ENCODE data around the gene TTC7B.

TTC7B gene

GRCh38 chr14:90815572-90815821 is 733 bp downstream of the TTC7B start:
- Mint-ChIP-seq H3K27me3 (ENCODE audit: low read depth, poor library complexity) (peaks cover 11% of the 10 kb centered on the region), H3K4me3 (peak overlapping the region; percentile 92), H3K27ac (no peak overlapping the region), H3K4me1 (peaks cover 44% of the 10 kb centered on the region), H3K9me3 (no peaks in the 10 kb centered on the region), H3K36me3 (ENCODE audit: low read depth) (no peaks in the 10 kb centered on the region)
- TF ChIP-seq CTCF (IDR thresholded peaks at IDR 0.05) = no peak
- DNase-seq = no peak

GRCh38 chr14:90814806-90815571 is 1.2 kb downstream of the TTC7B start:
- H3K27ac Mint-ChIP-seq = no peak overlapping the region
- no peak for TF ChIP-seq CTCF (IDR thresholded peaks at IDR 0.05)

GRCh38 chr14:90813442-90813841 is 2.8 kb downstream of the TTC7B start:
- H3K4me3 Mint-ChIP-seq = no peak overlapping the region
- H3K27me3 Mint-ChIP-seq (ENCODE audit: low read depth, poor library complexity) = peaks cover 11% of the 10 kb centered on the region
- no peak for TF ChIP-seq CTCF (IDR thresholded peaks at IDR 0.05)
- H3K9me3 Mint-ChIP-seq = no peaks in the 10 kb centered on the region
- H3K27ac Mint-ChIP-seq = no peak overlapping the region
- H3K4me1 Mint-ChIP-seq = peaks cover 46% of the 10 kb centered on the region
- H3K36me3 Mint-ChIP-seq (ENCODE audit: low read depth) = no peaks in the 10 kb centered on the region
- no peak for DNase-seq

More at GRCh38 chr14:90814806-90815571, 1.2 kb downstream of the TTC7B start:
- Mint-ChIP-seq H3K4me3 (peak overlapping the region; percentile 92), H3K36me3 (ENCODE audit: low read depth) (no peaks in the 10 kb centered on the region), H3K4me1 (peaks cover 46% of the 10 kb centered on the region), H3K27me3 (ENCODE audit: low read depth, poor library complexity) (peaks cover 11% of the 10 kb centered on the region), H3K9me3 (no peaks in the 10 kb centered on the region)
- DNase-seq = no peak

GRCh38 chr14:90812109-90812508 is 4.1 kb downstream of the TTC7B start:
- no peak for TF ChIP-seq CTCF (IDR thresholded peaks at IDR 0.05)
- H3K9me3 Mint-ChIP-seq = no peaks in the 10 kb centered on the region
- H3K36me3 Mint-ChIP-seq (ENCODE audit: low read depth) = no peaks in the 10 kb centered on the region
- peaks cover 58% of the 10 kb centered on the region for H3K4me1 Mint-ChIP-seq
- no peak for DNase-seq
- peak overlapping the region; percentile 89 for H3K27ac Mint-ChIP-seq
- H3K4me3 Mint-ChIP-seq = no peak overlapping the region
- H3K27me3 Mint-ChIP-seq (ENCODE audit: low read depth, poor library complexity) = peaks cover 8% of the 10 kb centered on the region

- Mint-ChIP-seq H3K27ac (peak overlapping the region; percentile 89), H3K9me3 (no peaks in the 10 kb centered on the region), H3K27me3 (ENCODE audit: low read depth, poor library complexity) (peaks cover 6% of the 10 kb centered on the region), H3K4me3 (no peak overlapping the region), H3K4me1 (peaks cover 62% of the 10 kb centered on the region), H3K36me3 (ENCODE audit: low read depth) (no peaks in the 10 kb centered on the region)
- no peak for TF ChIP-seq CTCF (IDR thresholded peaks at IDR 0.05)
- no peak for DNase-seq
Observed at GRCh38 chr14:90811641-90812040, 4.6 kb downstream of the TTC7B start.

- Mint-ChIP-seq H3K4me1 (peaks cover 68% of the 10 kb centered on the region), H3K4me3 (no peak overlapping the region), H3K36me3 (ENCODE audit: low read depth) (no peaks in the 10 kb centered on the region), H3K27me3 (ENCODE audit: low read depth, poor library complexity) (peaks cover 6% of the 10 kb centered on the region), H3K9me3 (no peaks in the 10 kb centered on the region), H3K27ac (no peak overlapping the region)
- no peak for TF ChIP-seq CTCF (IDR thresholded peaks at IDR 0.05)
- DNase-seq = no peak
Observed at GRCh38 chr14:90810806-90811205, 5.4 kb downstream of the TTC7B start.
